ENCODE measurements around the gene TMEM272.

The TMEM272 gene

DNA sequence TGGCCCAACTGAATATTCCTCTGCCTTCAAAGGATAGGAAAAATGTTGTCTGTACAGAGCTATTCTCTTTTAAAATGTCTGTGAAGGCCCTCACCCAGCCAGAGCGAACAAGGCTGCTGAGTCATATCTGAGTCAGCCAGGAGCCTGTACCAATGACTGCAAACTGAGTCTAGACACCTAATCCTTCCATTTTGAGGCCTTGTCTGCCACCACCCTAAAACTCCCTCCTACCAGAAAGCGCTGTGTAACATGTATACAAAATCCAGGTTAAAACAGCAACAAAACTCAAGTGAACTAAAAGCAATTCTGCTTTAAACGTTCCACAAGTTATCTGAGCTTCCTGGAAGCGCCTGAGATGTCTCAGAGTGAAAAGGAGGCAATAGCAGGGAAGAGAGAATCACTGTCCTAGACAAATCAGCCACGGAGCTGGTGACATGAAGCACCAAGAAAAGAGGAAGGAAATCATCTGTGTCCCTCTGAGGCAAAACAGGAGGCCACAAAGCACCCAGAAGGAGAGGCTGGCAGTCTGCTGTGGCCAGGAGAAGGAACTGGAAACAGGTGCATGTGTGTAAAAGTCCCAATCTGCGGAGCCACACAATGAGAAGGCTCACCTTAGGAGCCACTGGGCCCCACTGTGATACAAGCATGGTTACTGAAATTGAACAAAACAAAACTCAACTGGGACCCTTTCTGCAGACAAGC, 51.3 kb downstream of the TMEM272 start:
- TF ChIP-seq, protein P1, sequence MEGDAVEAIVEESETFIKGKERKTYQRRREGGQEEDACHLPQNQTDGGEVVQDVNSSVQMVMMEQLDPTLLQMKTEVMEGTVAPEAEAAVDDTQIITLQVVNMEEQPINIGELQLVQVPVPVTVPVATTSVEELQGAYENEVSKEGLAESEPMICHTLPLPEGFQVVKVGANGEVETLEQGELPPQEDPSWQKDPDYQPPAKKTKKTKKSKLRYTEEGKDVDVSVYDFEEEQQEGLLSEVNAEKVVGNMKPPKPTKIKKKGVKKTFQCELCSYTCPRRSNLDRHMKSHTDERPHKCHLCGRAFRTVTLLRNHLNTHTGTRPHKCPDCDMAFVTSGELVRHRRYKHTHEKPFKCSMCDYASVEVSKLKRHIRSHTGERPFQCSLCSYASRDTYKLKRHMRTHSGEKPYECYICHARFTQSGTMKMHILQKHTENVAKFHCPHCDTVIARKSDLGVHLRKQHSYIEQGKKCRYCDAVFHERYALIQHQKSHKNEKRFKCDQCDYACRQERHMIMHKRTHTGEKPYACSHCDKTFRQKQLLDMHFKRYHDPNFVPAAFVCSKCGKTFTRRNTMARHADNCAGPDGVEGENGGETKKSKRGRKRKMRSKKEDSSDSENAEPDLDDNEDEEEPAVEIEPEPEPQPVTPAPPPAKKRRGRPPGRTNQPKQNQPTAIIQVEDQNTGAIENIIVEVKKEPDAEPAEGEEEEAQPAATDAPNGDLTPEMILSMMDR (conservative IDR thresholded peaks at IDR 0.05; ENCODE audit: low read depth, low read length), result no peak
- H3K4me3 ChIP-seq (ENCODE audit: low read length), result no peak overlapping the region
- peak; percentile 78 for DNase-seq (ENCODE audit: low read depth)

DNA sequence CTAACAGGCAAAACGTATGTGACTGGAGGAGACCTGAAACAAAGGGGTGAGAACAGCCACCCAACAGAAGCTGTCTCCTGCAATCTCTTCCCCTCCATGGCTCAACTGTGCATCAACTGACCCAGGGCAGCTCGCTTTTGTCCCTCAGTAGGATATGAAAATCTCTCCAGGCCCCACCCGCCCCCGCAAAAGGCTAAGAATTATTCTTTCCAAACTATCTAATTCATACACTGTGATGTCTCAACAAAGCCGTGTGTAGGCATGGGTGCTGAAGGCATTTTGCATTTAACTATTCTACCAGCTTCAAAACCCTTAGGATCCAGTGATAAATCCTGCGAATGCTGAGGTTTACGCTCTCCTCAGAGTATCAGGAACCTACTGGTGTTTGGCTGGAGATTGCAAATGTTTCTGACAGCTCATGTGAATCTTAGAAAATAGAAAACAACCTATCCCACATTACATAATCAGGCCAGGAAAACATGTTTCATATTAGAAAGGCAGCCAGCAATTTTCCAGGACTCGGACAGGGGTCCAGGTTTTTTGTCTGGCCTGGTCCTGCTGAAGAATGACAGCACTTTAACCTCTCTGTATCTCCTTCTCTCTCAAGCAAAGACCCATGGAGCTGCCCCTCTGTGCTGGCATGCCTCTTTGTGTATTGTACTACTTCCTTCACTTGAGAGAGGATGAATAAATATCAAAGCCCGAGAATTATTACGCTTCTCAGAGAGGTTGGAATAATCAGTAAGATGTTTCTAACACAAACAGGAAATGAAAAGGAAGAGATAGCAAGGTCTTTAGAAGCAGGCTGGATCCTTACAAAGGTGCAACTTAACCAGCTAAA, 58.3 kb downstream of the TMEM272 start:
- no peak overlapping the region for H3K4me3 ChIP-seq (ENCODE audit: low read length)
- TF ChIP-seq, protein P1 (conservative IDR thresholded peaks at IDR 0.05; ENCODE audit: low read depth, low read length), result no peak
- no peak for DNase-seq (ENCODE audit: low read depth)

DNA sequence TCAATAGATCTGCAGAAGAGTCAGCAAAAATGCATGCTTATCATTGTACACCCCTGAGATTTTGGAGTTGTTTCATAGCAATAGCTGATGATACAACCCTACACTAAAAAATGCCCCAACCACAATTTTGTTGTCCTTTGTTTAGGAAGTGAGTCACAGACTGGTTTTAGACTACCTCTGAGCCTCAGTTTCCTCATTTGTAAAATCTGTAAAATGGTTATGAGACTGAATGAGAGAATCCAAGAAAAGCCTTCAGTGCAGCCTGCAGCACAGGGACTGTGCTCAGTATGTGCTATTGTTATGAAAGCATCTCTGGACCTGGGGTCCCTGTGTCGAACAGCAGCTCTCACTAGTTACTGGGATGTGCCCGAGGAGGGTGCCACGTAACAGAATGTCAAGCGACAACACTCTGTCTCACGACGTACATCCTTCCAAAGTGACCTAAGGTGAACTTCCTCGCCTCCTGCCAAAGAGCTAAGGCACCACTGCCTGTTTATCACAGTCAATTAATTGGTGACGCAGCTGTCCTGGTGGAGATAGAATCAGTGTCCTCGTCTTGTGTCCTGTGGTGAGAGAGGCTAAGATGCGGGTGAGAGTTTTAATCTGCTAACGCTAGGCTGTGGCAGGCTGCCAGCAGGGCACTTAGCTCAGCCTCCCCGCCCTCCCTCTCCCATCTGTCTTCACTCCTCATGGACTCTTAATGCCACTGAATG, 59.1 kb downstream of the TMEM272 start:
- peak; percentile 58 for DNase-seq (ENCODE audit: low read depth)
- no peak overlapping the region for H3K4me3 ChIP-seq (ENCODE audit: low read length)
- TF ChIP-seq, protein P1 (conservative IDR thresholded peaks at IDR 0.05; ENCODE audit: low read depth, low read length), result no peak

DNA sequence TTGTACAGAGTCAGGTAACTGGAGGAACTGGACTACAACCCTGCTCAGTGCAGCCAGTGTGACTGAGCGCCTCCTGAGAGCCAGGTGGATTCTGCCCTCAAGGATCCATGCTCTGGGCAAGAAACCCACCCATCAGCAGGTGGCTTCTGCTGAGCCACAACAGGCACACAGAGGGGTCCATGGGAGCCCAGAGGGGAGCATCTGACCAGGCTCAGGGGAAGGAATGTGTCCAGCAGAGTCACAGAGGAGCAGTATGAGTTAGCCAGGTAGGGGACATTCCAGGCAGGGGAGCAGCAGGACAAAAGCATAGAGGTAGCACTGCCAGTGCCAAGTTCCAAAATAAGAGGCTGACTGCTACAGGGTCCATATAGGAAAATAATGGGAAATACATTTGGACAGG, 60.9 kb downstream of the TMEM272 start:
- TF ChIP-seq, protein P1 (conservative IDR thresholded peaks at IDR 0.05; ENCODE audit: low read depth, low read length), result no peak
- no peak for DNase-seq (ENCODE audit: low read depth)

DNA sequence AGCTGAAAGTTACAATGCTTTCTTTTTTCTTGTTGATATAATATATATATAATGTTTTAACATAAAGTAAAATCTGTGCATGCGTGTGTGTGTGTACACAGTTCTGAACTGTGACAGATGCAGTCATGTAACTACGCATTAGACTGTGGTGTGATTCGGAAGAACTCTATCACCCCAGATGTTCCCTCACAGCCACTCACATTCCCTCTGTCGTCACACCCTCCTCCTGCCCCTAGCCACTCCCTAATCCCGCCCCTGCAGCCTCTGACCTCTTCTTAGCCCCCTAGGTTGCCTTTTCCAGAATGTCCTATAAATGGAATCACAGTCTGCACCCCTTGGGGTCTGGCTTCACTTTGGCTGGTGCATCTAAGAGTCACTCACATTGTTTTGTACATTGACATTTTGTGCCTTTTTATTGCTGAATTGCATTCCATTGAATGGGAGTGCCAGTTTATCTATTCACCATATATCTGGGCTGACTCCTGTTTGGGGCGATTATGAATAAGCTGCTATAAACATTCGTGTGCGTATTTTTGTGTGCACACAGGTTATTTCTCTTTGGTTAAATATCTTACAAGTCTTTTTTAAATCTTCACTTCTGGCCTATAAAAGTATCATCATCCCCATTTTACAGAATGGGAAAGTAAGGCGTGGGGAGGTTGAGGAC, 61.4 kb downstream of the TMEM272 start:
- TF ChIP-seq, protein P1 (conservative IDR thresholded peaks at IDR 0.05; ENCODE audit: low read depth, low read length), result no peak
- no peak overlapping the region for H3K4me3 ChIP-seq (ENCODE audit: low read length)
- DNase-seq (ENCODE audit: low read depth), result no peak

More for the DNA sequence above, 60.9 kb downstream of the TMEM272 start:
- no peak overlapping the region for H3K4me3 ChIP-seq (ENCODE audit: low read length)

DNA sequence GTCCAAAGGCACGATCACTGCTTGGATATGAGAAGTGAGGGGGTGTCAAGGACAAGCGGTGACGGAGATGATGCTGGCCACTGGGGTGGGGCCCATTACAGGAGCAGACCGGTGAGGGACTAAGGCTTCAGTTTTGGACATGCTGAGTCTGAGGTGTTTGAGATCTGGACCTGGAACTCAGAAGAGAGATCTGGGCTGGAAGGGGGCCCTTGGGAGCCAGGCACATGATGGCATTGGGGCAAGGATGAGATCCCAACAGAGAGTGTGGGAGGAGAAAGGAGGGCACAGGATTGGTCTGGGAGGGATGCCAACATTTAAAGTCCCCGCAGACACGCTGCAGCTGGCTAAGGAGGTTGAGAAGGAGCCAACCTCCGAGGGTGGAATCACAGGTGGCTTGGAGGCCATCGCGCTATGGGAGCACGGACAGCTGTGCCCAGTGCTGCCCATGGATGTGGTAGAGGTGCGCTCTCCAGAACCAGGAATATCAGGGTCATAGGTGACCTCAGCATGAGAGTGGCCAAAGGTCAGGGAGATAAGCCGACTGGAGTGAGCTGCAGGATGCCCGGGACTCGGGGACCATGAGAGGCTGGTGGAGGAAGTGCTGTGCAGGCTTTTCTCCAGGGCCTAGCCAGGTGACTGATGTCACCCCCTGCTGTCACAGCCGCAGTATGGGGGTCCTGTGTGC, 62.8 kb downstream of the TMEM272 start:
- TF ChIP-seq, protein P1 (conservative IDR thresholded peaks at IDR 0.05; ENCODE audit: low read depth, low read length), result no peak
- DNase-seq (ENCODE audit: low read depth), result no peak
- H3K4me3 ChIP-seq (ENCODE audit: low read length), result no peak overlapping the region

All from retinal pigment epithelial cell (primary cell).